SK-N-SH (cell line): ENCODE results near the gene ATM. TPM values are rescaled to one million over a fixed set of nuclear protein-coding genes. Genes with fewer than 3 reads are reported as not detected.

Source experiments
- CTCF ChIA-PET: fragments of 300-600, 350-600 bp; formaldehyde crosslinking; extraction: SDS; loops from one replicate; lab custom pipeline; 2021; lab: Yijun Ruan, JAX
- POLR2A ChIA-PET: fragments of 350-600 bp; sonication (Branson Sonifier 250); formaldehyde crosslinking; extraction: SDS; loops from one replicate; lab custom pipeline; 2020; ENCODE audit warnings: antibody characterized with exemption, inconsistent platforms; lab: Yijun Ruan, JAX
- DNase-seq: peaks from one replicate; pipeline ENCODE4 v3.0.0; 2012
- H2AFZ ChIP-seq: fragments of 200-600 bp; sonication (generic); 2 replicates; pipeline ENCODE4 v1.8.1; 2016; ENCODE audit warnings: antibody characterized with exemption, mild to moderate bottlenecking, low read depth
- H3F3A ChIP-seq: fragments of 200-600 bp; sonication (generic); replicated peaks from 2 replicates; pipeline ENCODE3; 2016; ENCODE audit warnings: antibody characterized with exemption, mild to moderate bottlenecking; ENCODE audit not compliant: insufficient read depth
- H3K27ac ChIP-seq, 2 experiments: fragments of 200-500 bp in 1 of 2; fragments of 200-600 bp in 1 of 2; sonication (Bioruptor generic) in 1 of 2; sonication (generic), shearing (Covaris generic) in 1 of 2; 2 replicates each; pipeline versions ENCODE4 v1.5.1 to v1.6.1; 2014 to 2016; ENCODE audit warnings: low read depth in 2 of 2, inconsistent platforms in 1 of 2, low read length in 1 of 2, mild to moderate bottlenecking in 1 of 2, mixed read lengths in 1 of 2
- H3K27me3 ChIP-seq: fragments of 200-600 bp; sonication (generic), shearing (Covaris generic); 2 replicates; pipeline ENCODE4 v1.6.1; 2016; ENCODE audit warnings: mixed run types; ENCODE audit not compliant: insufficient read depth
- H3K36me3 ChIP-seq, 2 experiments: fragments of 200-500 bp in 1 of 2; fragments of 200-600 bp in 1 of 2; sonication (Bioruptor generic) in 1 of 2; sonication (generic) in 1 of 2; replicated peaks in 1 of 2; 2 replicates each; pipeline versions ENCODE3 to v1.5.1; 2014 to 2016; ENCODE audit warnings: low read length in 1 of 2, mild to moderate bottlenecking in 1 of 2; ENCODE audit not compliant: insufficient read depth in 2 of 2, control insufficient read depth in 1 of 2
- H3K4me1 ChIP-seq, 2 experiments: fragments of 200-500 bp in 1 of 2; fragments of 200-600 bp in 1 of 2; sonication (Bioruptor generic) in 1 of 2; sonication (generic), shearing (Covaris generic) in 1 of 2; 2 replicates each; pipeline versions ENCODE4 v1.5.1 to v1.6.1; 2014 to 2016; ENCODE audit warnings: low read depth in 1 of 2, low read length in 1 of 2, mixed run types in 1 of 2; ENCODE audit not compliant: insufficient read depth in 2 of 2, control insufficient read depth in 1 of 2
- H3K4me2 ChIP-seq: fragments of 200-600 bp; sonication (generic), shearing (Covaris generic); 2 replicates; pipeline ENCODE4 v1.6.1; 2017; ENCODE audit warnings: mixed run types
- H3K4me3 ChIP-seq, 2 experiments: fragments of 200-500 bp in 1 of 2; fragments of 200-600 bp in 1 of 2; sonication (Bioruptor generic) in 1 of 2; sonication (generic), shearing (Covaris generic) in 1 of 2; 2 replicates each; pipeline versions ENCODE4 v1.5.1 to v1.8.1; 2014 to 2016; ENCODE audit warnings: low read depth in 2 of 2, inconsistent platforms in 1 of 2, low read length in 1 of 2, mild to moderate bottlenecking in 1 of 2, mixed read lengths in 1 of 2, moderate library complexity in 1 of 2
- H3K79me2 ChIP-seq: fragments of 200-600 bp; sonication (generic); 2 replicates; pipeline ENCODE4 v1.8.1; 2017; ENCODE audit warnings: mild to moderate bottlenecking; ENCODE audit not compliant: insufficient read depth
- H3K9ac ChIP-seq: fragments of 200-600 bp; sonication (generic); 2 replicates; pipeline ENCODE4 v1.6.1; 2017; ENCODE audit warnings: mixed run types
- H3K9me2 ChIP-seq: fragments of 200-600 bp; sonication (generic); 2 replicates; pipeline ENCODE4 v1.6.1; 2017; ENCODE audit warnings: mixed run types
- H3K9me3 ChIP-seq: fragments of 200-600 bp; sonication (generic); 2 replicates; pipeline ENCODE4 v1.6.1; 2017; ENCODE audit warnings: mixed run types, mild to moderate bottlenecking, moderate library complexity
- H4K20me1 ChIP-seq: fragments of 200-600 bp; sonication (generic); 2 replicates; pipeline ENCODE4 v1.6.1; 2017; ENCODE audit warnings: mild to moderate bottlenecking, mixed run types; ENCODE audit not compliant: insufficient read depth
- CHD2 ChIP-seq: fragments of 150-350 bp; IDR thresholded peaks from 2 replicates; pipeline ENCODE4 v1.6.1; 2018; ENCODE audit warnings: low read length; ENCODE audit not compliant: partially characterized antibody
- ELF1 ChIP-seq: IDR thresholded peaks from 2 replicates; pipeline ENCODE4 v1.4.0; 2012
- EP300 ChIP-seq, 2 experiments: IDR thresholded peaks; 2 replicates each; pipeline versions ENCODE4 v1.4.0 to v1.6.1; 2012; ENCODE audit warnings: borderline replicate concordance in 1 of 2, low read depth in 1 of 2, low read length in 1 of 2
- EZH2phosphoT487 ChIP-seq: fragments of 200-600 bp; sonication (generic); IDR thresholded peaks from 2 replicates; pipeline ENCODE4 v1.6.1; 2017; ENCODE audit warnings: low read depth, mixed run types, mild to moderate bottlenecking, antibody characterized with exemption, moderate library complexity, borderline replicate concordance
- FOXJ3 ChIP-seq: sonication (generic); formaldehyde crosslinking; IDR thresholded peaks from 2 replicates; pipeline ENCODE4 v1.5.1; 2020; ENCODE audit warnings: mild to moderate bottlenecking, missing genetic modification reagents
- FOXM1 ChIP-seq: IDR thresholded peaks from 2 replicates; pipeline ENCODE4 v1.4.0; 2012; ENCODE audit warnings: low read depth, mild to moderate bottlenecking
- GABPA ChIP-seq: IDR thresholded peaks from 2 replicates; pipeline ENCODE4 v1.4.0; 2012; ENCODE audit warnings: low read depth, mild to moderate bottlenecking
- GATA2 ChIP-seq: sonication (generic); formaldehyde crosslinking; IDR thresholded peaks from 2 replicates; pipeline ENCODE4 v1.5.0; 2020; ENCODE audit warnings: mild to moderate bottlenecking, missing genetic modification reagents
- MAX ChIP-seq: IDR thresholded peaks from 2 replicates; pipeline ENCODE4 v1.4.0; 2012; ENCODE audit warnings: low read depth
- MXI1 ChIP-seq: IDR thresholded peaks from 2 replicates; pipeline ENCODE4 v1.6.1; 2012; ENCODE audit warnings: mild to moderate bottlenecking, low read depth, low read length, improper control_type of control experiment
- PBX3 ChIP-seq: IDR thresholded peaks from 2 replicates; pipeline ENCODE4; 2012
- RCOR1 ChIP-seq: fragments of 150-350 bp; IDR thresholded peaks from 2 replicates; pipeline ENCODE4 v1.6.1; 2017; ENCODE audit warnings: antibody characterized with exemption, low read length
- RXRA ChIP-seq: IDR thresholded peaks from 2 replicates; pipeline ENCODE4 v1.4.0; 2012; ENCODE audit warnings: low read depth, mild to moderate bottlenecking, borderline replicate concordance
- SIN3A ChIP-seq: IDR thresholded peaks from 2 replicates; pipeline ENCODE4 v1.6.1; 2012; ENCODE audit warnings: low read depth, mild to moderate bottlenecking, low read length, moderate library complexity, borderline replicate concordance
- SMC3 ChIP-seq: IDR thresholded peaks from 2 replicates; pipeline ENCODE4 v1.6.1; 2012; ENCODE audit warnings: low read depth, low read length, improper control_type of control experiment
- TAF1 ChIP-seq: IDR thresholded peaks from 2 replicates; pipeline ENCODE4 v1.6.1; 2012; ENCODE audit warnings: low read depth, mild to moderate bottlenecking, low read length, moderate library complexity, borderline replicate concordance
- TCF12 ChIP-seq: IDR thresholded peaks from 2 replicates; pipeline ENCODE4 v1.4.0; 2012
- USF2 ChIP-seq: fragments of 150-350 bp; IDR thresholded peaks from 2 replicates; pipeline ENCODE4 v1.6.1; 2017; ENCODE audit warnings: antibody characterized with exemption, low read length, low read depth, borderline replicate concordance
- WGBS: methylation state at CpG from one replicate; pipeline ENCODE4 v1.1.6; 2017; ENCODE audit warnings: low lambda C conversion rate; 5-methylcytosine and 5-hydroxymethylcytosine counted together
- polyA plus RNA-seq, 3 experiments: library from polyadenylated mRNA; depleted of rRNA; stranded (reverse); fragments of >200 nt; gene quantifications; 2 replicates each; pipeline ENCODE4 v1.2.3, GENCODE V29; 2012
- TF ChIP-seq, protein P1 (sequence below): fragments of 200-600 bp; sonication (generic); IDR thresholded peaks from 2 replicates; pipeline ENCODE4 v1.6.1; 2017; ENCODE audit warnings: antibody characterized with exemption, mild to moderate bottlenecking, moderate library complexity
- TF ChIP-seq, protein P2 (sequence below): IDR thresholded peaks from 2 replicates; pipeline ENCODE4 v1.4.0; 2012; ENCODE audit warnings: low read depth, borderline replicate concordance

Gene ATM
- polyA plus RNA-seq, 1 of the 3 experiments (the other 2 are of a cell fraction): 14.1 TPM

DNA sequence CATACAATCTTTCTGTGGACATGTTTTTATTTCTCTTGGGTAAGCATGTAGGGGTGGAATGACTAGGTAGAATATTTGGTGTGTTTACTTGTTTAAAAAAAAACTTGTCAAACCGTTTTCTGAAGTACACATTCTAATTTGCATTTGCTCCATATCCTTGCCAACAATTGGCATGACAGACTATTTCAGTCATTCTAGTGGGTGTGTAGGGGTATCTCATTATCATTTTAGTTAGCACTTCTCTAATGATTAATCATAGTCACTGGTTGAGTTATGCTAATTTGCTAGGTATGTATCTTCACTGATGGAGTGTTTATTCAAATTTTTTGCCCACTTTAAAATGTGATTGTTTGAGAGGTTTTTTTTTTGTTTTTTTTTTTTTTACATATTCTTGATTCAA, 180.2 kb downstream of the ATM start:
- POLR2A ChIA-PET: no interaction called here
- CTCF ChIA-PET: no interaction called here
- Histone ChIP-seq H3K9ac (no peak overlapping the region), H2AFZ (no peak overlapping the region), H3K9me2 (no peaks in the 10 kb centered on the region), H3K4me1 (no peaks in the 10 kb centered on the region), H3K4me2 (no peak overlapping the region), H3K9me3 (no peaks in the 10 kb centered on the region), H3K36me3 (no peaks in the 10 kb centered on the region), H3K27me3 (no peaks in the 10 kb centered on the region), H3F3A (no peaks in the 10 kb centered on the region), H3K79me2 (no peaks in the 10 kb centered on the region), H3K4me3 (no peak overlapping the region), H3K27ac (no peak overlapping the region), H4K20me1 (no peaks in the 10 kb centered on the region)
- no peak for TF ChIP-seq PBX3
- TF ChIP-seq, protein P1, sequence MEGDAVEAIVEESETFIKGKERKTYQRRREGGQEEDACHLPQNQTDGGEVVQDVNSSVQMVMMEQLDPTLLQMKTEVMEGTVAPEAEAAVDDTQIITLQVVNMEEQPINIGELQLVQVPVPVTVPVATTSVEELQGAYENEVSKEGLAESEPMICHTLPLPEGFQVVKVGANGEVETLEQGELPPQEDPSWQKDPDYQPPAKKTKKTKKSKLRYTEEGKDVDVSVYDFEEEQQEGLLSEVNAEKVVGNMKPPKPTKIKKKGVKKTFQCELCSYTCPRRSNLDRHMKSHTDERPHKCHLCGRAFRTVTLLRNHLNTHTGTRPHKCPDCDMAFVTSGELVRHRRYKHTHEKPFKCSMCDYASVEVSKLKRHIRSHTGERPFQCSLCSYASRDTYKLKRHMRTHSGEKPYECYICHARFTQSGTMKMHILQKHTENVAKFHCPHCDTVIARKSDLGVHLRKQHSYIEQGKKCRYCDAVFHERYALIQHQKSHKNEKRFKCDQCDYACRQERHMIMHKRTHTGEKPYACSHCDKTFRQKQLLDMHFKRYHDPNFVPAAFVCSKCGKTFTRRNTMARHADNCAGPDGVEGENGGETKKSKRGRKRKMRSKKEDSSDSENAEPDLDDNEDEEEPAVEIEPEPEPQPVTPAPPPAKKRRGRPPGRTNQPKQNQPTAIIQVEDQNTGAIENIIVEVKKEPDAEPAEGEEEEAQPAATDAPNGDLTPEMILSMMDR: no peak
- TF ChIP-seq FOXM1: no peak
- no peak for TF ChIP-seq CHD2
- no peak for TF ChIP-seq ELF1
- TF ChIP-seq GABPA: no peak
- TF ChIP-seq TCF12: no peak
- TF ChIP-seq RCOR1: no peak
- no peak for TF ChIP-seq USF2
- TF ChIP-seq MAX: no peak
- 26% methylated on average over 1 of the region's 1 CpG for WGBS
- DNase-seq: no peak

DNA sequence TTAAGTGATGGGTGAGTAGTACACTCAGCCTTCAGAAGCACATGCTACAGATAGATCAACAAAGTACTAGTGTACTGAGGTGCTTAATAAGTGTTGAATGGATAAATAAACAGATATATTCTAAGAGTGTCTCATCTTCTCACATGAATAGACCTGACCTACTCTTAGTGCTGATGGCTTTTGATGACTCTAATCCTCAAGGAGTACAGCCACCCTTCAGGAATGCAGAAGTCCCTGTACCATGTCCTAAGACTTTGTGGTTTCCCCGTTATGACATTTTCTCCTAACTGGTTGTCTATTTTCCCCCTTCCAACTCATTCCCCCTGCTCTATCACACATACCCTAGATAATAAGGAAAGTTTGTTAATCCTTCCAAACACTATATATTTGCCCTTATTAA, 182.8 kb downstream of the ATM start:
- H3K9me3 ChIP-seq: no peaks in the 10 kb centered on the region
- no peaks in the 10 kb centered on the region for H3K36me3 ChIP-seq
- ChIA-PET CTCF (no interaction called here), POLR2A (no interaction called here)
- no peak overlapping the region for H3K9ac ChIP-seq
- DNase-seq: no peak
- no peaks in the 10 kb centered on the region for H3F3A ChIP-seq
- H3K4me2 ChIP-seq: no peak overlapping the region
- H3K4me1 ChIP-seq: no peaks in the 10 kb centered on the region
- H3K27me3 ChIP-seq: no peaks in the 10 kb centered on the region
- H4K20me1 ChIP-seq: no peaks in the 10 kb centered on the region
- H3K9me2 ChIP-seq: no peaks in the 10 kb centered on the region
- H2AFZ ChIP-seq: no peak overlapping the region
- no peak overlapping the region for H3K27ac ChIP-seq
- H3K4me3 ChIP-seq: no peak overlapping the region
- WGBS: 78% methylated on average over 1 of the region's 1 CpG
- H3K79me2 ChIP-seq: no peaks in the 10 kb centered on the region
- no peak for TF ChIP-seq GABPA
- no peak for TF ChIP-seq EP300 (IDR thresholded peaks at IDR 0.05; ENCODE audit: borderline replicate concordance in 1 of 2, low read depth in 1 of 2, low read length in 1 of 2)
- no peak for TF ChIP-seq ELF1
- no peak for TF ChIP-seq CHD2
- TF ChIP-seq FOXM1: no peak
- TF ChIP-seq TAF1: no peak
- TF ChIP-seq FOXJ3 (CRISPR knock-in tag): no peak
- TF ChIP-seq, protein P2, sequence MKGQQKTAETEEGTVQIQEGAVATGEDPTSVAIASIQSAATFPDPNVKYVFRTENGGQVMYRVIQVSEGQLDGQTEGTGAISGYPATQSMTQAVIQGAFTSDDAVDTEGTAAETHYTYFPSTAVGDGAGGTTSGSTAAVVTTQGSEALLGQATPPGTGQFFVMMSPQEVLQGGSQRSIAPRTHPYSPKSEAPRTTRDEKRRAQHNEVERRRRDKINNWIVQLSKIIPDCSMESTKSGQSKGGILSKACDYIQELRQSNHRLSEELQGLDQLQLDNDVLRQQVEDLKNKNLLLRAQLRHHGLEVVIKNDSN: no peak
- no peak for TF ChIP-seq MXI1
- no peak for TF ChIP-seq RXRA
- no peak for TF ChIP-seq PBX3
- TF ChIP-seq GATA2 (CRISPR knock-in tag): no peak
- TF ChIP-seq SIN3A: no peak
- no peak for TF ChIP-seq EZH2phosphoT487
- TF ChIP-seq, protein P1: no peak
- no peak for TF ChIP-seq SMC3
